GM19372 (cell line): Measurements from ENCODE around the gene RPL32.
"Not testable (repeated sequence)": the region's sequence is repeated elsewhere in the genome, so short reads cannot be mapped to it uniquely, and the experiment has no call there.

ENCODE experiments used
- ATAC-seq: cut with Tn5 transposase; IDR thresholded peaks from one replicate; pipeline ENCODE4 v1.9.1; 2021; ENCODE audit warnings: mild to moderate bottlenecking, low read depth, moderate library complexity; ENCODE audit not compliant: unreplicated experiment

Gene RPL32

DNA sequence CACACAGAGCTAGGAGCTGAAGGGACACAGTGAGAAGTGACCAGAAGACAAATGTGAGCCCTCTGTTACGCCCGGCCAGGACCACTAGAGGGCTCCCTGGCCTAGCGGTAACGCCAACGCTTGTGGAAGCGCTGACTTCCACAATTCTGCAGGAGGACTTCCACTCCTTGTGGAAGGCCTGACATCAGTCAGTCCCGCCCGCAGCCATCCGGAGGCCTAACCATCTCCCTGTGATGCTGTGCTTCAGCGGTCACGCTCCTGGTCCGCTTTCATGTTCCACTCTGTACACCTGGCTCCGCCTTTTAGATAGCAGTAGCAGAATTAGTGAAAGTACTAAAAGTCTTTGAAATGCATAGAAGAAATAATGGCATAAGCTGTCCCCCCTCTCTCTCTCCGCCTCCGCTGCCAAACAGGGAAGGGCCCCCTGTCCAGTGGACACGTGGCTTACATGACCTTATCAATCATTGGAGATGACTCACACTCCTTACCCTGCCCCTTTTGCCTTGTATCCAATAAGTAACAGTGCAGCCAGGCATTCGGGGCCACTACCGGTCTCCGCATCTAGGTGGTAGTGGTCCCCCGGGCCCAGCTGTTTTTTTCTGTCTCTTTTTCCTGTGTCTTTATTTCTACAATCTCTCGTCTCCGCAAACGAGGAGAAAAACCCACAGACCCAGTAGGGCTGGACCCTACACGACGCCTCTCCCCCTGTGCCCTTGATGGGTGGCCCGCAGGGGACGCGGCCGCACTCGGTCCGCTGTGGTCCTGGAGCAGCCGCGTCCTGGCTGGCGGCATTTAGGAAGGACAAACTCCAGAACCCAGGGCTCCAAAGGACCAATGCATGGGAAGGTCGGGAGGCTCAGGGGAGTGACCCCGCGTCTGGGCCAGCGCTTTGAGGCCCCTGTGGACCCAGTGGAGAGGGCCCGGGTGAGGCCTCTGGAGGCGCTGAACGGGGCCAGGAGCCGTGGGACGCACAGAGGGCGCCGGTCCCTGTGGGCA is 27.0 kb upstream of the RPL32 start:
- ATAC-seq: peak; percentile 63

DNA sequence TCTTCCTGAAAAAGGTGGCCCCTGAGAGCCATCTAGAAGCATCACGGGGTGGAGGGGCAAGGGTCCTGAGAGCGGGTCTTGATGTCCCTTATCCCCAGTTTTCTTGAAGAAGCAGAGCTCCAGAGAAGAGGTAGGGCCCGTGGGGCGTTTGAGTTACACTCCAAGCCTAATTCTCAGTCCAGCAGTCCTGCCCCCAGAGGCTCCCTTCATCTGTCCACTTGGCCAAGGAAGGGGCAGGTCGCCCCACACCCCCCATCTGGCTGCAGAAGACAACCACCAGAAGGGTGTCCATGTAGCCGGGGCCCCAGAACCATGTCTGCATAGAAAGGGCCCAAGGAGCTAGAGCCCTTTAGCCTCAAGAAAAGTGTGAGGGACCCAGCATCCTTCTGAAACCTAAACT is 25.5 kb upstream of the RPL32 start:
- ATAC-seq: no peak

DNA sequence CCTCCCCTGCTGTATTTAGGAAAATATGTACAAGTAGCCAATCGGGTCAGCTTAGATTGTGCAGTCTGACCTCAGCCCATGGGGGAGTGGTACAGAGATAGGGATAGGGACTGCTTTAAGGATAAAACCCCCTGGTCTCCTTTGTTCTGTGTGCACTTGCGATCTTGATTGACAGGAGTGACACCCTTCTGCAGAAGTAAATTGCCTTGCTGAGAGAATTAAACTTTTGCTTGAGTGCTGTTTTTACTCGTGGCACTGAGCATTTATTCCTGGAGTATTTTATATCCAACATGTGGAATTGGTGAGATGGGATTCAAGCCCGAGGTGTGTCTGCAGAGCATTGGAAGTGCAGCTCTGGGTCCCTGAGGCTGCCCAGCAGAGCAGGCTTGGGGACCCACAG is 23.9 kb upstream of the RPL32 start:
- no peak for ATAC-seq

DNA sequence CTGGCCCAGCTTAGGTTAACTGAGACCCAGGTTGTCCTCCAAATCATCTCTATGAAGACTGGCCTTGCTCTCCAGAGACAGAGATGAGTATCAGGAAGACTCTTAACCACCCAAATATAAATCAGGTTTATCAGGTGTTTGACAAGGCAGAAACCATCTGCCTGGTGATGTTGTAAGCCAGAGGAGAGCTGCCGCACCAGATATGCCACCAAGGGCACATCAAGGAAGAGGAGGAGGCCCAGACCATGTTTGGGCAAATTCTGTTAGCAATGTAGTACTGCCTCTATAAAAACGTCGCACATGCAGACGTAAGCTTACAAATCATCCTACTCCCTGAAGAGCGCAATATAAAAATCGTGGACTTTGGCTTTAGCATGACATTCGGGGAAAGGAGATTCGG is 21.0 kb upstream of the RPL32 start:
- no peak for ATAC-seq

DNA sequence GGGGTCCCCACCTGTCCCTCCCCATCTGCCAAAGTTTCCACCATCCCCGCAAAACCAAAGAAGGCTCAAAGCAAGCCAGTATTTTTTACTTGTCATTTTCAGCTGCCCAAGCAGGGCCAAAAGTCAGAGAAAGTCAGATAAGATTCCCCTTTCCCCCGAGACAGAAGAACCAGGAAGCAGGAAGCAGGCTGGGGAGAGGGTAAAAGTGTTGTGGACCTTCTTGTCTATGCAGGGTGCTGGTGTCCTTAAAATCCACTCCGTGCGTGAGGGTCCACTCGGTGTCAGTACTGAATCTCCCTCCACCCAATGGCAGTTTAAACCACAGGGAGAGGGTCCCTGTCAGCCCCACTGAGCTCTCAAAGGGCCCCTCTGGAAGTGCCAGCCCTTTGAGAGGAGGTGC is 20.2 kb upstream of the RPL32 start:
- no peak for ATAC-seq

DNA sequence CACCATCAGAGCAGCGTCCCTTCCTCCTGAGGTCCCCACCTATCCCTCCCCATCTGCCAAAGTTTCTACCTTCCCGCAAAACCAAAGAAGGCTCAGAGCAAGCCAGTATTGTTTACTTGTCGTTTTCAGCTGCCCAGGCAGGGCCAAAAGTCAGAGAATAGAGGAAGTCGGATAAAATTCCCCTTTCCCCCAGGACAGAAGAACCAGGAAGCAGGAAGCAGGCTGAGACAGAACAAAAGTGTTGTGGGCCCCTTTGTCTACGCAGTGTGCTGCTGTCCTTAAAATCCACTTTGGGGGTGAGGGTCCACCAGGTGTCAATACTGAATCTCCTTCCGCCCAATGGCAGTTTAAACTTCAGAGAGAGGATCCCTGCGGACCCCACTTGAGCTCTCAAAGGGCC is 18.5 kb upstream of the RPL32 start:
- ATAC-seq: no peak

DNA sequence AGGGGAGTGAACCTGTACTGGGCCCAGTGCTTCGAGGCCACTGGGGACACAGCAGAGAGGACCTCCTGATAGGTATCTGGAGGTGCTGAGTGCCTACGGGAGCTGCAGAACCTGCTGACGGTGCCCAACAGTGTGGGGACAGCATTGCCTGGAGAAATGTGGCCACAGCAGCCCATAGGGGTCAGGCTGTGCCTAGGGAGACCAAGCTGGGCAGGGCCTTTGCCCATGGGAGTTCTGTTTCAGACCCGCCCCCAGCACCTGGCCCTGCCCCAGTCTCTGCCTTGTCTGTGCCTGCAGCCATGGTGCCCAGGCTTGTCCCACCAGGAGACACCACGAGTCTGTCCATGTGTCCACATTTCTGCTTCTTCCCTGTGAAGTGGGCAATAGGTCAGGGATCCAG is 15.3 kb upstream of the RPL32 start:
- no peak for ATAC-seq

DNA sequence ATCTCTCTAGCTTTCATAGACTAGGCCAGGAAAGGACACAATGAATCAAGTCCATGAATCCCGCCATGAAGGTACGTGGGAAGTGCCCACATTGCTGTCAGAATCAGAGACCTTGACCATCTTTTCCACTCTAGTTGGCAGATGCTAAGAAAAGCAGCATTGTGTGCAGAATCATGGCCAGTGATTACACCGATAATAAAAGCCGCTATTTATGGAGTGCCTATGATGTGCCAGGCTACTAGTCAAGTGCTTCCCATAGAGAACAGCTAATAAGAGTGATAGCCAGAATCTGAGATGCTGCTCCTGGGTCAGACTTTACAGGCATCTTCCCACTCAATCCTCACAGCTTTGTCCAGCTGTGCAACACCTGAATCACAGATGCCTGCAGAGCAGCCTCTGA is 13.2 kb upstream of the RPL32 start:
- no peak for ATAC-seq

DNA sequence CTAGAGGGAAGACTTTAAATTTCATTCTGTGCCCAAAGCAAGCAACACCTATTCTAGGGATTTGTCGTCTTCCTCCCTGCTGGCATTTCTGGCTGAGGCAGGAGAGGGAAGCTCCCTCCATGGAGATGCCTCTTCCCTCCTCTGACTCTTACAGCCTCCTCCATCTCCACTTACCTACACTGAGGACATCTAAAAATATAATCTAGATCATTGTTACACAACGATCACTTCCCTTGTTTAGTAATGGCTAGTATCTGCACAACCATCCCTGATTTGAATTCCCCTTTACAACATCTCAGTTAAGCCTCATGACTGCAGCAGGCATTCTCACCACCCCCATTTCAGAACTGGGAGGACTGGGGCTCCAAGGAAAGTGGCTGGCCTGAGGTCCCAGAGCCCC is 12.5 kb upstream of the RPL32 start:
- not testable (repeated sequence) for ATAC-seq

DNA sequence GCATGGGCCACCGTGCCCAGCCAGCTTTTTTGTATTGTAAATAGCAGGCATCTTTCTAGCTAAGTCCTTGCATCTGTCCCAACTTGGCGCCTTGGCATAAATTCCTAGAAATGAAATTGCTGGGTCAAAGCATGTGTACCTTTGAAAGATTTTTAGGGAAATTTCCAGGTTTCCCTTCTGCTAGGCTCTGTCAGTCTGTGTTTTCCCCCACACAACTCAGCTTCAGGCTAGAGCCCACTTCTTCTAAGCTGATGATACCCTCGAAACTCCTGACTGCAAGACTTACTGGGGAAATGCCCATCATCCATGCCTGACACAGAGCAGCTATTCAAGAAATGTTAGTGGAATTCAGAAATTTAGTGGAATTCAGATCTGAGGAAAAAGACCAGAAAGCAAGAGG is 10.8 kb upstream of the RPL32 start:
- no peak for ATAC-seq

DNA sequence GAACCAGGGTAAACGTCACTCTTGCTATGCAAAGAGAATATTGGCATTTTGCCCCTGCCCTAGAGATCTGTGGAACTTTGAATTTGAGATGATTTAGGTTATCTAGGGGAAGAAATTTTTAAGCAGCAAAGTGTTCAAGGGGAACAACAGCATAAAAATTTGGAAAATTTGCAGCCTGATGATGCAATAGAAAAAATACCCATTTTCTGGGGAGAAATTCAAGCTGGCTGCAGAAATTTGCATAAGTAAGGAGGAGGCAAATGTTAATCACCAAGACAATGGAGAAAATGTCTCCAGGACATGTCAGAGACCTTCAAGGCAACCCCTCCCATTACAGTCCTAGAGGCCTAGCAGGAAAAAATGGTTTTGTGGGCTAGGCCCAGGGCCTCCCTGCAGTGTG is 4.4 kb upstream of the RPL32 start:
- ATAC-seq: no peak

DNA sequence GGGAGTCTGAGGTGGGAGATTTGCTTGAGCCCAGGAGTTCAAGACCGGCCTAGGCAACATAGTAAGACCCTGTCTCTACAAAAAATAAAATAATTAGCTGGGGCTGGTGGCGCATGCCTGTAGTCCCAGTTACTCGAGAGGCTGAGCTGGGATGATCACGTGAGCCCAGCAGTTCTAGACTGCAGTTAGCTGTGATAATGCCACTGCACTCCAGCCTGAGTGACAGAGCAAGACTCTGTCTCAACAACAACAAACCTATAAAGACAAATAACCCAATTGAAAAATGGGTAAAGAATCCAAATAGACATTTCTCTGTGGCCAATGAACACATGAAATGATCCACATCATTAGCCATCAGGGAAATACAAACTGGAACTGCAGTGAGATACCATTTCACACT is 1.1 kb upstream of the RPL32 start:
- no peak for ATAC-seq

DNA sequence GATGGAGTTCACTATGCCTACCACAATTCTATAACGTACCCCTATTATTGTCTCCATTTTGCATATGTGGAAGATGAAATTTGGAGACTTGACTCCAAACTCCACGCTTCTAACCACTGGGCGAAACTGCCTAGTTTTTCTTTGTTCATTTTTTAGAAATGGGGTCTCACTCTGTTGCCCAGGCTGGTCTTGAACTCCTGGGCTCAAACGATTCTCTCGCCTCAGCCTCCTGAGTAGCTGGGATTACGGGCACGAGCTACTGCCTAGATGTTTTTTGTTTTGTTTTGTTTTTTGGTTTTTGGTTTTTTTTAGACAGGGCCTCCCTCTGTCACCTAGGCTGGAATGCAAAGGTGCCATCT is 584 bp upstream of the RPL32 start:
- peak; percentile 13 for ATAC-seq

DNA sequence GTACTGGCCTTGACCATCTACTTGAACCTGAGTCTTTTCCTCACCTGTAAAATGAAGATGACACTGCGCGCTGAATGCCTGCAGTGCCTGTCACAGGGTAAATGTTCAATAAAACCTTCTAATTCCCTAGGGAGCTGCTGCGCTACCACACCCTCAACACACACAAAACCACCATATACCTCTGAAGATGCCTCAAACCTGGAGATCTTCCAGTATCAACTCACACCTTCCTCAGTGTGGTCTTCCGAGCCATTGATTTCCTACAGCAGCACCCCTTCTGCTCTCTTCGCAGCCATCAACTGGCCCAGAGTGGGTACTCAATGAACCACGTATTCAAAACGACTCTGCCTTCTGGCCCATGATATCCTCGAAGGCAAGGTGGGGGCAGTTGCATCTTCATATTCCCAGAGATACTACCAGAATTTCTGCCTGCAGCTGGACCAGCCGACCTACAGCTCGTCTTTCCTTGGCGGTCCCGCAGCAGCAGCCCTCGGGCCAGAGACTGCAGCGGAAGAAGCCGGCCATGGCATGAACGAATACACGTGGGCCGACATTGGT is 695 bp downstream of the RPL32 start:
- ATAC-seq: peak; percentile 36

DNA sequence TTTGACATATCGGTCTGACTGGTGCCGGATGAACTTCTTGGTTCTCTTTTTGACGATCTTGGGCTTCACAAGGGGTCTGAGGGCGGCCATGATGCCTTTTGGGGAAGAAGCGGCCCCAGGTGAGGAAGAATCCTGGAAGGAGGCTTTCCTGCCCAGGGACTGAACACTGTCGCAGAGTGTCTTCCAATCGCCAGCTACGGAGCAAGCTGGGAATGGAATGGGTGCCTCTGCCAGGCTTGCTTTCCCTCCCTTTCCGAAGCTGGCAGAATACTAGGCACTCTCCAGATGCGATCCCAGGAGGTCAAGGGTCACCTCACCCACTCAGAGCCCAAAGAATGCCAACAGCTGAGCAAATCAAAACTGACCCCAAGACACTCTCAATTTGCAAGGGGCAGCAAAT is 1.2 kb downstream of the RPL32 start:
- ATAC-seq: not testable (repeated sequence)

DNA sequence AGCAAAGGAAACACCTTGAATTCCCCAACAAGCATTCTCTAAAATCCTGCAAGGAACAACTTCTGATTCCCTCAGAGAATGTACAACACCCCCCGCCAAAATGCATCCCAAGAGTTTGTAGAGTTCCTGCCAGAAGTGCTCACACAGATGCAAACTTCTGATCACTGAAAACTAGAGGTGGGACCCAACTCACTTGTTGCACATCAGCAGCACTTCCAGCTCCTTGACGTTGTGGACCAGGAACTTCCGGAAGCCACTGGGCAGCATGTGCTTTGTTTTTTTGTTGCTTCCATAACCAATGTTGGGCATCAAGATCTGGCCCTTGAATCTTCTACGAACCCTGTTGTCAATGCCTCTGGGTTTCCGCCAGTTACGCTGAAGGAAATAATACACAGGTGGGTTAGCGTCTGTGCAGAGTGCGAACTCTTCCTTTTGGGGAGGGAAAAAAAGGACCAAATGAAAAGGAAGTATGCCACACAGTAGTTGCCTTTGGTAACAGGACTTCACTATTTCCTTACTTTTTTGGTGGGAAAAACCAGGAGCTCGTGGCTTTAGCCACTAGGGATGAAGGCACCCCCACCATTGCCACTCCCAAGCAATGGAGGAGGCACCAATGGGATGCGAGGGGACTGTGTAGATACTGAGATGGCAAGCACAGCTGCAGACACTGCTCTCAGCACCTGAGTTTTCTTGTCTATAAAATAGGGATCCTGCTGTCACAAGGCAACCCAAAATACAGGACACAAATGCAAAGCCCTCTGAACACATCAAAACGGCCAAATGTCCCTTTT is 2.0 kb downstream of the RPL32 start:
- no peak for ATAC-seq

DNA sequence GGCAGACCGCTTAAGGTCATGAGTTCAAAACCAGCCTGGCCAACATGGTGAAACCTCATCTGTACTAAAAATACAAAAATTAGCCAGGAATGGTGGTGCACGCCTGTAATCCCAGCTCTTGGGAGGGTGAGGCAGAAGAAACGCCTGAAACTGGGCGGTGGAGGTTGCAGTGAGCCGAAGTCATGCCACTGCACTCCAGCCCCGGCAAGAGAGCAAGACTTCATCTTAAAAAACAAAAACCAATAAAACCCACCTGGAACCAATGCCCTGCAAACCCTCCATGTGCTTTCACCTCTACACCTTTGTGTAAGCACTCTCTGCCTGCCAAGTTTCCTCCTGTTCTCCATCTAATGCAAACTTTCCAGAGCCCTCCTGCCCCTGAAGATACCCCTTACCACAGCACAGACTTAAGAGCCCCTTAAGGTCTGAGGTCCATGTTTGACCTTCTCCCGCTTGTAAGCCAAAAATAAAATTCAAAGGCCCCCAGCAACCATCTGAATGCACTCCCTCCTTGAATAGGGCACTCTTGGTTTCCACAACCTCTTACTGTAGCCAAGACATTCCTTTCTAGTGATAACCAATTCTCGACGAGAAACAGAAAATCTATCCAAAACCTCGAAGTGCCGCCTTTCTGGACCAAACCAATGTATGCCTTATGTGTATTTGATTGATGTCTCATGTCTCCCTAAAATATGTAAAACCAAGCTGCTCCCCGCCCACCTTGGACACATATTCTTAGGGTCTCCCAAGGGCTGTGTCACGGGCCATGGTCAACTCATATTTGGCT is 3.0 kb downstream of the RPL32 start:
- ATAC-seq: no peak

DNA sequence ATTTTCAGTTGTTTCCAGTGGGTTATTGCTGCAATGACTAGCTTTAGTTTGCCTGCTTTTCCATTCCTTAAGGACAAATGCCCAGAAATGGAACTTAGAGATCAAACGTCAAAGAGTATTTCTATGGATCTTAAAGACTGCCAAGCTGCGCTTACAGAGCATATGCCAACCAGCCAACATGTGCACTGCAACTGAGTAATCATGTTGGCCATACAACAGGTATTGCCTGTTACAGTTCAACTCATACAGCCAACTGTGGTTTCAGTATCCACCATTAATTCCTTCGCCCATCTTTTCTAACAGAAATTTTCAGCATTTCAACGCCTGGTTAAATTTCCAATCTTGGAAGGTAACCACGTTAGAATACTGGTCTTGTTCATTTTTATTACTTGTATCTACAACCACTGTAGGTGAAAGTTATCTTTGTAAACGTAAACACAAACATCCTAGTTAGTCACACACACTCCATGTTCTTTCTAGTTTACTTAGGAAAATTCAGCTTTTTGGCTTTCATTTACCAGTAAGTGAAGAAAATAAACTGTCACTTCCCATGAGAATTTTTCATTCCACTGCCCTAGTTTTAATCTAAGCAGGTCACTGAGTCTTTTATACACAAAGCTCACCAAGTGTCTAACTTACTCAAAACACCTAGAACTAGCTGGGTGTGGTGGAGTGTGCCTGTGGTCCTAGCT is 3.9 kb downstream of the RPL32 start:
- ATAC-seq: no peak

DNA sequence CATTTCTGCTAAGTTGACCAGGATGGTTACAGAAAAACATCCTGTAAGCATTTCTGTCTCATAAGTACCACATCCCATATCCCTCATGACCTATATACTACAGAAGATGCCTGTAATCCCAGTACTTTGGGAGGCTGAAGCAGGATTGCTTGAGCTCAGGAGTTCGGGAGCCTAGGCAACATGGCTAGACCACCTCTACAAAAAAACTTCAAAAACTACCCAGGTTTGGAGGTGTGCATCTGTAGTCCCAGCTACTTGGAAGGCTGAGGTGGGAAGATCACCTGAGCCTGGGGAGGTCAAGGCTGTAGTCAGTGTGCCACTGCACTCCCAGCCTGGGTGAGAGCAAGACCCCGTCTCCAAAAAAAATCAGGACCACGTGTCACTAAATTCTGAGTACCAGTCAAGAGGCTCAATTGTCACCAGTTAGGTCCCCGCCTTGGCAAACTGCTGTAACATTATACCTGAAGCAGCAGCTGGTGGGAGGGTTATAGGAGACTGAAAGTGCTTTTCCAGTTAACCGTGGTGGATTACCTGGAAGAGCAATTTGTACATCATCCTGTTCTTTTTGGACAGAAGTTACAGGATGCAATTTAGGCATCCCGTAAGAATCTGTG is 6.2 kb downstream of the RPL32 start:
- no peak for ATAC-seq
